ENCODE measurements around the gene PLXNA2.

PLXNA2 gene

DNA sequence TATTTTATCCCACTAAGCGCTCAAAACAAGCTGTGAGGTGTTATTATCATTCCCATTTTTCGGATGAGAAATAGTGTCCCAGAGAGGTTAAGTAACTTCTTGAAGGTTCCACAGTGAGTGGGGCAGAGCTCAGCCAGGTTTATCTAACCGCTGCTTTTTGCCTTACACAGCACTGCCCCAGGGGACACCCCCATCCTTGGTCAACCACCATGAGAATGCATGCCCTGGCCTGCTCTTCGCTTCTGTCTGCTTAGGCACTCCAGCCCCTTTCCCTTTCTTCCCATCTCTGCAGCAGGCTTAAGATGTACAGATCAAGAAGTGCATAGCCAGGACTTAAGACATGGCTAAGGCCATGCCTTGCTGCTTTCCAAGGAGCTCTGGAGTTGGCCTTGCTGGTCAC, 174.3 kb downstream of the PLXNA2 start:
- TF ChIP-seq FOXP2 (optimal IDR thresholded peaks at IDR 0.05; ENCODE audit: borderline replicate concordance, extremely low read depth, extremely low read length, insufficient read depth) (no peak), TAF1 (IDR thresholded peaks at IDR 0.05; ENCODE audit: borderline replicate concordance, insufficient read depth, low read length) (no peak), POLR2AphosphoS5 (IDR thresholded peaks at IDR 0.05; ENCODE audit: low read depth, low read length) (no peak), SIN3A (IDR thresholded peaks at IDR 0.05; ENCODE audit: borderline replicate concordance, insufficient read depth, low read length) (no peak)
- TF ChIP-seq, protein P1, sequence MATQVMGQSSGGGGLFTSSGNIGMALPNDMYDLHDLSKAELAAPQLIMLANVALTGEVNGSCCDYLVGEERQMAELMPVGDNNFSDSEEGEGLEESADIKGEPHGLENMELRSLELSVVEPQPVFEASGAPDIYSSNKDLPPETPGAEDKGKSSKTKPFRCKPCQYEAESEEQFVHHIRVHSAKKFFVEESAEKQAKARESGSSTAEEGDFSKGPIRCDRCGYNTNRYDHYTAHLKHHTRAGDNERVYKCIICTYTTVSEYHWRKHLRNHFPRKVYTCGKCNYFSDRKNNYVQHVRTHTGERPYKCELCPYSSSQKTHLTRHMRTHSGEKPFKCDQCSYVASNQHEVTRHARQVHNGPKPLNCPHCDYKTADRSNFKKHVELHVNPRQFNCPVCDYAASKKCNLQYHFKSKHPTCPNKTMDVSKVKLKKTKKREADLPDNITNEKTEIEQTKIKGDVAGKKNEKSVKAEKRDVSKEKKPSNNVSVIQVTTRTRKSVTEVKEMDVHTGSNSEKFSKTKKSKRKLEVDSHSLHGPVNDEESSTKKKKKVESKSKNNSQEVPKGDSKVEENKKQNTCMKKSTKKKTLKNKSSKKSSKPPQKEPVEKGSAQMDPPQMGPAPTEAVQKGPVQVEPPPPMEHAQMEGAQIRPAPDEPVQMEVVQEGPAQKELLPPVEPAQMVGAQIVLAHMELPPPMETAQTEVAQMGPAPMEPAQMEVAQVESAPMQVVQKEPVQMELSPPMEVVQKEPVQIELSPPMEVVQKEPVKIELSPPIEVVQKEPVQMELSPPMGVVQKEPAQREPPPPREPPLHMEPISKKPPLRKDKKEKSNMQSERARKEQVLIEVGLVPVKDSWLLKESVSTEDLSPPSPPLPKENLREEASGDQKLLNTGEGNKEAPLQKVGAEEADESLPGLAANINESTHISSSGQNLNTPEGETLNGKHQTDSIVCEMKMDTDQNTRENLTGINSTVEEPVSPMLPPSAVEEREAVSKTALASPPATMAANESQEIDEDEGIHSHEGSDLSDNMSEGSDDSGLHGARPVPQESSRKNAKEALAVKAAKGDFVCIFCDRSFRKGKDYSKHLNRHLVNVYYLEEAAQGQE (IDR thresholded peaks at IDR 0.05; ENCODE audit: insufficient read depth in 1 of 2, low read depth in 2 of 2, low read length in 2 of 2): no peak

DNA sequence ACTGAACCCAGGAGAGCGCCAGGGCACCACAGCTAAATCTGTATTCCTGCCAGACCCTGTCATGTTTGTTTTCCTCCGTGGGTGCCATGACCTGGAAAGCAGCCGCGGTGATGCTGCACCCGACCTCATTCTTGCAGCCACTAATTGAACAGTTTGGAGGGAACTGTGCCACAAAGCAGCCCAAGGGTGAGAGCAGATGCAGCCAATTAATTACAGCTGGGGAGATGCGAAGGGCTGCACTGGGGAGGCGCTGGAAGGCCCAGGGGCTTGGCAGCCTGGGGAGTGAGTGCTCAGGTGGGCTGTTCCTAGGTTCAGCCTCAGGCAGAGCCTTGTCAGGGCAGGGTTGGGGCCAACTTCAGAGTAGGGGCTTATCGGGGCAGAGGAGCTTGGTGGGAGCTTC, 174.9 kb downstream of the PLXNA2 start:
- TF ChIP-seq POLR2AphosphoS5 (IDR thresholded peaks at IDR 0.05; ENCODE audit: low read depth, low read length): no peak
- no peak for TF ChIP-seq SIN3A (IDR thresholded peaks at IDR 0.05; ENCODE audit: borderline replicate concordance, insufficient read depth, low read length)
- no peak for TF ChIP-seq TAF1 (IDR thresholded peaks at IDR 0.05; ENCODE audit: borderline replicate concordance, insufficient read depth, low read length)
- TF ChIP-seq FOXP2 (optimal IDR thresholded peaks at IDR 0.05; ENCODE audit: borderline replicate concordance, extremely low read depth, extremely low read length, insufficient read depth): no peak
- TF ChIP-seq, protein P1 (IDR thresholded peaks at IDR 0.05; ENCODE audit: insufficient read depth in 1 of 2, low read depth in 2 of 2, low read length in 2 of 2): no peak

DNA sequence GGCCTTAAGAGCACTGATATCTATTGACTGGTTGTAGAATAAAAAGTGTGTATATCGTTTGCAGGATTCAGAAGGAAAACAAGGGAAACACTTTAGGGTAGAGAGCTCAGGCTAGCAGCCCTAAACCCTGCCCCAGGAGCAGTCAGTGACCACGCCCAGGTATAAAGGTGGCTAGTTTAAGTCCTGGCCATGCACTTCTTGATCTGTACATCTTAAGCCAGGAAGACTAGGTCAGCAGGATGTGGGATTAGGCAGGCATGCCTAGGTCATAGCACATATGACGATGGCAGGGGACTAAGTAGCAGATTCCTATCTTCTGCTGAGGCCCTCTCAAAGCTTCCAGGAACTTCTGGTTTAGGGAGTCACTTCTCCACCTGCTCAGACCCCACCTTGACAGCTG, 175.3 kb downstream of the PLXNA2 start:
- no peak for TF ChIP-seq FOXP2 (optimal IDR thresholded peaks at IDR 0.05; ENCODE audit: borderline replicate concordance, extremely low read depth, extremely low read length, insufficient read depth)
- TF ChIP-seq POLR2AphosphoS5 (IDR thresholded peaks at IDR 0.05; ENCODE audit: low read depth, low read length): no peak
- TF ChIP-seq, protein P1 (IDR thresholded peaks at IDR 0.05; ENCODE audit: insufficient read depth in 1 of 2, low read depth in 2 of 2, low read length in 2 of 2): no peak
- no peak for TF ChIP-seq TAF1 (IDR thresholded peaks at IDR 0.05; ENCODE audit: borderline replicate concordance, insufficient read depth, low read length)
- no peak for TF ChIP-seq SIN3A (IDR thresholded peaks at IDR 0.05; ENCODE audit: borderline replicate concordance, insufficient read depth, low read length)

DNA sequence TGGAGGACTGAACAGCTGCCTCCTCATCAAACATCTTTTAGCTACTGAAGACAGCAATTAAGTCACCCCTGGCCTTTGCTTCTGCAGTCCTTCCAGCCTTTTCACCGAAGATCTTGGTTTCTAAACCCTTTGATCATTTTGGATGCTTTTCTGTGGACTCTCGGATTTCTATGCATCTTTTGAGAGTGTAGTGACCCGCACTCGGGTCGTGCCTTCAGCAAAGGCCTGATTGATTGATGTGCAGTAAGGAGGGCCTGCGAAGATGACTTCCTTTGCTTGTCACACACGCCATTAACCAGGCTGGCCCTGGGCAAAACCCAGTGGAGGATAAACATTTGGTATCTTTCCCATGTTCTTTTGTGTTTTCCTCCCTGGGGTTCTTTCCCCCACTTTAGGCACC, 175.8 kb downstream of the PLXNA2 start:
- TF ChIP-seq SIN3A (IDR thresholded peaks at IDR 0.05; ENCODE audit: borderline replicate concordance, insufficient read depth, low read length): no peak
- TF ChIP-seq, protein P1 (IDR thresholded peaks at IDR 0.05; ENCODE audit: insufficient read depth in 1 of 2, low read depth in 2 of 2, low read length in 2 of 2): no peak
- TF ChIP-seq POLR2AphosphoS5 (IDR thresholded peaks at IDR 0.05; ENCODE audit: low read depth, low read length): no peak
- no peak for TF ChIP-seq TAF1 (IDR thresholded peaks at IDR 0.05; ENCODE audit: borderline replicate concordance, insufficient read depth, low read length)
- TF ChIP-seq FOXP2 (optimal IDR thresholded peaks at IDR 0.05; ENCODE audit: borderline replicate concordance, extremely low read depth, extremely low read length, insufficient read depth): no peak

DNA sequence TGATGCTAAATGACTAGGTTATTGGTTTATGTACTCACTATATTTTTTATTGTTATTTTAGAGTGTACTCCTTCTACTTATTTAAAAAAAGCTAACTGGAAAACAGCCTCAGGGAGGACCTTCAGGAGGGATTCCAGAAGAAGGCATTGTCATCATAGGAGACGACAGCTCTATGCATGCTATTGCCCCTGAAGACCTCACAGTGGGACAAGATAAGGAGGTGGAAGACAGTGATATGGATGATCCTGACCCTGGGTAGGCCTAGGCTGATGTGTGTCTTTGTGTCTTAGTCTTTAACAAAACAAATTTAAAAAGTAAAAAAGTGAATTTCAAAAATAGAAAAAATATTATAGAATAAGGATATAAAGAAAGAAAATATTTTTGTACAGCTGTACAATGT, 177.6 kb downstream of the PLXNA2 start:
- TF ChIP-seq POLR2AphosphoS5 (IDR thresholded peaks at IDR 0.05; ENCODE audit: low read depth, low read length): no peak
- no peak for TF ChIP-seq TAF1 (IDR thresholded peaks at IDR 0.05; ENCODE audit: borderline replicate concordance, insufficient read depth, low read length)
- TF ChIP-seq, protein P1 (IDR thresholded peaks at IDR 0.05; ENCODE audit: insufficient read depth in 1 of 2, low read depth in 2 of 2, low read length in 2 of 2): no peak
- no peak for TF ChIP-seq SIN3A (IDR thresholded peaks at IDR 0.05; ENCODE audit: borderline replicate concordance, insufficient read depth, low read length)
- TF ChIP-seq FOXP2 (optimal IDR thresholded peaks at IDR 0.05; ENCODE audit: borderline replicate concordance, extremely low read depth, extremely low read length, insufficient read depth): no peak
